OCI-M1 (cell line): ENCODE data around the gene GMCL2.

ENCODE experiments used
- DNase-seq: peaks from one replicate; lab custom pipeline; 2025; lab: John Stamatoyannopoulos, UW

The GMCL2 gene

DNA sequence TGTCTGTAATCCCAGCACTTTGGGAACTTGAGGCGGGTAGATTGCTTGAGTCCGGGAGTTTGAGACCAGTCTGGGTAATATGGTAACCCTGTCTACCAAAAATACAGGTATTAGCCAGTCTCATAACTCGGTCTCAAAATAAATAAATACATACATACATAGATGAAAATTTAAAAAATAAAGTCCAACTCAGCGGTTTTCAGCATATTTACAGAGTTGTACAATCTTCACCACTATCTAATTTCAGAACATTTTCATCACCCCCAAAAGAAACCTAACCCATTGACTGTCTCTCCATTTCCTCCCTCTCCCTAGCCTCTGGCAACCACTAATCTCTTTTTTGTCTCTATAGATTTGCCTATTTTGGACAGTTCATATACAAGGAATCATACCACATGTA is 45.6 kb downstream of the GMCL2 start:
- DNase-seq, result no peak

DNA sequence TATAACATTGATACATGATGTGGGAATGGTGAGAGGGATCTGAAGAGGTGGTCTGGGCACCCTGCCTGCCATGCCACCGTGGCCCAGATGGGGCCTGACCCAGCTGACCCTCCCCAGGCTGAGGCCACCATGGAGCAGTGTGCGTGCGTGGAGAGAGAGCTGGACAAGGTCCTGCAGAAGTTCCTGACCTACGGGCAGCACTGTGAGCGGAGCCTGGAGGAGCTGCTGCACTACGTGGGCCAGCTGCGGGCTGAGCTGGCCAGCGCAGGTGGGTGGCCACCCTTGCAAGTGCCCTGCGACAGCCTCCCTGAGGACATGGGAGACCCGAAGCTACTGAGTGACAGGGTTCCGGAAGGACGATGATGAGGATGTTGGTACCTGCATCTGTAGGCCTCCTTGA is 49.2 kb downstream of the GMCL2 start:
- no peak for DNase-seq

DNA sequence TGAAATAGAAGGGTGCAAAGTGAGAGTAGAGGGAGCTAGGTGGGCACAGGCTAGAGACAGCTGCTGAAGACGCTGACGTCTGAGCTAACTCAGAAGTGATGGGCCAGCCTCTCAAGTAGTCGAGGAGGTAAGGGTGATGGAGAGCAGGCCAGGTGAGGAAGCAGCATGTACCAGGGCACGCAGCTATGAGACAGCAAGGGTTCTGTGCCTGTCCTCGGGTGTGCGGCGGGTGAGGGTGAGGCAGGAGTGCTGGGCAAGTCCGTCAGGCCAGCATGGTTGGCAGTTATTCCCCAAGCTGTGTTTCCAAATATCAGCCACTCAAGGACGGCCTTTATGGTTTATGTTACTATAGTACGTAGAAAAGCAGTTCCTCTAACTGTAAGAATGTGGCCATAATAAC is 50.2 kb downstream of the GMCL2 start:
- DNase-seq, result no peak
